Retinal pigment epithelial cell (primary cell): ENCODE results near the gene KIF19.
"Not testable (repeated sequence)": the region's sequence is repeated elsewhere in the genome, so short reads cannot be mapped to it uniquely, and the experiment has no call there.

Experiments used
- DNase-seq: peaks from one replicate; pipeline ENCODE4 v3.0.0-alpha.2; 2010; ENCODE audit warnings: low read depth
- H3K4me3 ChIP-seq: 2 replicates; pipeline ENCODE4 v1.5.1; 2011; ENCODE audit warnings: mild to moderate bottlenecking, low read length, control low read depth, moderate library complexity
- CTCF ChIP-seq: conservative IDR thresholded peaks from 2 replicates; pipeline ENCODE4 v1.5.1; 2011; ENCODE audit warnings: low read depth, low read length, control low read depth, inconsistent platforms

Gene KIF19

GRCh38 chr17:74325743-74326379 lies at the start of gene KIF19:
TSS of gene KIF19 (plus strand) at chr17:74326226. CDS start at chr17:74326350, 124 bp downstream.
- no peak for DNase-seq
- H3K4me3 ChIP-seq, result no peak within 1 kb of the TSS
- no peak for TF ChIP-seq CTCF

- no peak for TF ChIP-seq CTCF
- DNase-seq, result no peak
- H3K4me3 ChIP-seq, result no peak overlapping the region
Observed at GRCh38 chr17:74276541-74277009, 49.5 kb upstream of the KIF19 start.

- no peak for DNase-seq
- H3K4me3 ChIP-seq, result no peak overlapping the region
- TF ChIP-seq CTCF, result no peak
Observed at GRCh38 chr17:74277935-74278334, 48.1 kb upstream of the KIF19 start.

DNA sequence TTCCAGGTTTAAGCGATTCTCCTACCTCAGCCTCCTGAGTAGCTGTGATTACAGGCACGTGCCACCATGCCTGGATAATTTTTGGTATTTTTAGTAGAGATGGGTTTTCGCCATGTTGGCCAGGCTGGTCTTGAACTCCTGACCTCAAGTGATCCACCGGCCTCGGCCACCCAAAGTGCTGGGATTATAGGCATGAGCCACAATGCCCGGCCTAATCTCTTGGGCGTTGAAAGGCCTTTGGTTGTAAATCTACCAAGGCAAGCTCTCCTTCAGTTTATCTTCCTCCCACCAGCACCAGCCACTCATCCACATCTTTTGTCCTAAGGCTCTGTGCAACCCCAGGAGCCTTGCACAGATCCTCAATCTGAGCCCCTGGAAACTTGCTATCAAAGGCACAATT lies 46.4 kb upstream of the KIF19 start:
- not testable (repeated sequence) for H3K4me3 ChIP-seq, DNase-seq

GRCh38 chr17:74280093-74280513 lies 45.9 kb upstream of the KIF19 start:
- no peak for TF ChIP-seq CTCF
- no peak for DNase-seq
- no peak overlapping the region for H3K4me3 ChIP-seq

GRCh38 chr17:74281799-74282198 lies 44.2 kb upstream of the KIF19 start:
- TF ChIP-seq CTCF, result no peak
- no peak overlapping the region for H3K4me3 ChIP-seq
- DNase-seq, result no peak

DNA sequence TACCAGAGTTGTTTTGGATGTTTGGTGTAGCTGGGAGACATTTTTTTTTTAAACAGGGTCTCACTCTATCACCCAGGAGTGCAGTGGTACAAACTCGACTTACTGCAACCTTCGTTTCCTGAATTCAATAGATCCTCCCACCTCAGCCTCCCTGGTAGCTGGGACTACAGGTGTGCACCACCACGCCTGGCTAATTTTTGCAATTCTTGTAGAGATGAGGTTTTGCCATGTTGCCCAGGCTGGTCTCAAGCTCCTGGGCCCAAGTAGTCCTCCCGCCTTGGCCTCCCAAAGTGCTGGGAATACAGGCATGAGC lies 43.8 kb upstream of the KIF19 start:
- not testable (repeated sequence) for DNase-seq

DNA sequence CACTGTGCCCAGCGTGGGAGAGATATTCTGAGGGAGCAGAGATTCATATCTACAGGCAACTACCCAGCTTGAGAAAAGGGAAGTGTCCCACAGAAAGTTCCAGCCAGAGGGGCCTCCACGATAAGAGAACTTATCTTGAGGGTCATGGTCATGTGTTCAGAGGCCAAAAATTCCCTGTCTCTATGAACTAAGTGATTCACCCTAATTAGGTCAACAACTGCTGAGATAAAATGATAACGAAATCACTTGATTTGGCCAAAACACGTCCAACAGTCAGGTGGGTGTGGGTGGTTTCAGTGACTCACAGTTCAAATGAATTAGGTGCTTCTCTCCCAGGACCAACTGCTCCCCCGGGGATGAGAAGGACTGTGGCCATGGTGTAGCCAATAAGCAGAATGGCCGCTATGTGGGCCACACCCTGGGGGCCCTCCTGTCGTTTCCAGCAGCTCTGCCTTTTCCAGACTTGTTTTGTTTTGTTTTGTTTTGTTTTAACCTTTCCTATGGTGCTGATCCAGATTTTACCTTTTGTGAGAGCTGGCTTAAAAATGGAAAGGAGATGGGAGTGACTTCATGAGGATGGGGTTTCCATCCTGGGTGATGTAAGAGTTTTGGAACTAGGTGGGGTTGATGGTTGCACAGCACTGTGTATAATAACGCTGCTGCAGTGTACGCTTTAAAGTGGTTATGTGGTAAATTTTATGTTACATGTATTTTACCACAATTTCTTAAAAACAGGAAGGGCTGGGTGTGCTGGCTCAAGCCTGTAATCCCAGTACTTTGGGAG lies 43.2 kb upstream of the KIF19 start:
- no peak for DNase-seq
- no peak overlapping the region for H3K4me3 ChIP-seq
- no peak for TF ChIP-seq CTCF

More for the DNA sequence above, 43.8 kb upstream of the KIF19 start:
- not testable (repeated sequence) for H3K4me3 ChIP-seq
